HCT116 (cell line): ENCODE data around the gene GK. TPM values are rescaled to one million over a fixed set of nuclear protein-coding genes. Genes with fewer than 3 reads are reported as not detected.

Experiments
- ATAC-seq: fragments of 200-7000 bp; cut with Tn5 transposase; 2 replicates; pipeline ENCODE4 v1.9.1; 2020; ENCODE audit warnings: mild to moderate bottlenecking, moderate library complexity
- BruUV-seq: library from RNA; stranded (reverse); fragments of 400-500 nt; replicated peaks from 2 replicates; lab custom pipeline; 2021; lab: Mats Ljungman, UMichigan
- CTCF ChIA-PET: fragments of 300-600 bp; sonication (Branson Sonifier 250); formaldehyde crosslinking; loops from one replicate; lab custom pipeline; 2021; ENCODE audit warnings: antibody characterized with exemption; lab: Charles Lee
- POLR2A ChIA-PET: fragments of 300-600, 350-600 bp; sonication (Branson Sonifier 250); formaldehyde crosslinking; loops from one replicate; lab custom pipeline; 2021; ENCODE audit warnings: antibody characterized with exemption; lab: Charles Lee
- RAD21 ChIA-PET, 2 experiments: fragments of 300-600 bp; sonication (Branson Sonifier 250); formaldehyde crosslinking; loops; one replicate each; lab custom pipeline; 2023; ENCODE audit warnings: low total read pairs in 2 of 2; ENCODE audit not compliant: uncharacterized antibody in 2 of 2, unreplicated experiment in 2 of 2, low non-redundant PET in 1 of 2; lab: Charles Lee
- DNase-seq: peaks from one replicate; pipeline ENCODE4 v3.0.0-alpha.2; 2010; ENCODE audit warnings: low read depth, low spot score
- H2AFZ ChIP-seq: fragments of 200-600 bp; shearing (Covaris generic), sonication (generic); 2 replicates; pipeline ENCODE4 v1.6.1; 2017; ENCODE audit warnings: low read depth, mixed run types, mixed read lengths, antibody characterized with exemption, low read length; ENCODE audit not compliant: poor library complexity, severe bottlenecking
- H3K27ac ChIP-seq: 2 replicates; pipeline ENCODE4 v1.5.1; 2012; ENCODE audit warnings: low read depth, low read length
- H3K27me3 ChIP-seq: fragments of 200-600 bp; sonication (generic); 2 replicates; pipeline ENCODE4 v1.6.1; 2016; ENCODE audit warnings: mixed run types, low read length, mixed read lengths; ENCODE audit not compliant: insufficient read depth
- H3K36me3 ChIP-seq, 2 experiments: fragments of 200-500 bp in 1 of 2; fragments of 200-600 bp in 1 of 2; sonication (Bioruptor generic) in 1 of 2; sonication (generic) in 1 of 2; 2 replicates each; pipeline versions ENCODE4 v1.5.1 to v1.6.1; 2014 to 2016; ENCODE audit warnings: low read length in 2 of 2, inconsistent platforms in 1 of 2, mixed read lengths in 1 of 2, mixed run types in 1 of 2; ENCODE audit not compliant: insufficient read depth in 2 of 2, control insufficient read depth in 1 of 2
- H3K4me1 ChIP-seq, 2 experiments: fragments of 200-600 bp in 1 of 2; sonication (generic) in 1 of 2; 2 replicates each; pipeline versions ENCODE4 v1.5.1 to v1.6.1; 2012 to 2017; ENCODE audit warnings: low read length in 2 of 2, inconsistent platforms in 1 of 2, mild to moderate bottlenecking in 1 of 2, mixed read lengths in 1 of 2, mixed run types in 1 of 2, moderate library complexity in 1 of 2; ENCODE audit not compliant: insufficient read depth in 2 of 2, control insufficient read depth in 1 of 2
- H3K4me2 ChIP-seq: fragments of 200-600 bp; sonication (generic); 2 replicates; pipeline ENCODE4 v1.6.1; 2017; ENCODE audit warnings: mixed run types, low read length, mixed read lengths
- H3K4me3 ChIP-seq, 2 experiments: fragments of 200-600 bp in 1 of 2; sonication (generic) in 1 of 2; replicated peaks in 1 of 2; 2 replicates each; pipeline ENCODE4 v1.5.1; 2011 to 2016; ENCODE audit warnings: low read length in 2 of 2, control low read depth in 1 of 2, low read depth in 1 of 2, mild to moderate bottlenecking in 1 of 2, mixed read lengths in 1 of 2, mixed run types in 1 of 2
- H3K79me2 ChIP-seq: fragments of 200-600 bp; sonication (generic); 2 replicates; pipeline ENCODE4 v1.6.1; 2017; ENCODE audit warnings: mild to moderate bottlenecking, mixed run types, low read length, moderate library complexity, mixed read lengths; ENCODE audit not compliant: insufficient read depth
- H3K9ac ChIP-seq: fragments of 200-600 bp; sonication (generic); 2 replicates; pipeline ENCODE4 v1.6.1; 2016; ENCODE audit warnings: low read length, mixed read lengths
- H3K9me2 ChIP-seq: fragments of 200-600 bp; sonication (generic), shearing (Covaris generic); 2 replicates; pipeline ENCODE4 v1.6.1; 2017; ENCODE audit warnings: mixed run types, mild to moderate bottlenecking, moderate library complexity; ENCODE audit not compliant: insufficient read depth
- H3K9me3 ChIP-seq, 2 experiments: fragments of 200-500 bp in 1 of 2; fragments of 200-600 bp in 1 of 2; sonication (Bioruptor generic) in 1 of 2; sonication (generic) in 1 of 2; 2 replicates each; pipeline ENCODE4 v1.6.1; 2014 to 2017; ENCODE audit warnings: low read length in 2 of 2, mixed read lengths in 2 of 2, inconsistent platforms in 1 of 2, low read depth in 1 of 2, mild to moderate bottlenecking in 1 of 2, mixed run types in 1 of 2, moderate library complexity in 1 of 2; ENCODE audit not compliant: control insufficient read depth in 1 of 2, insufficient read depth in 1 of 2
- H4K20me1 ChIP-seq: fragments of 200-600 bp; sonication (generic), shearing (Covaris generic); 2 replicates; pipeline ENCODE4 v1.6.1; 2017; ENCODE audit warnings: mixed run types, mild to moderate bottlenecking, moderate library complexity; ENCODE audit not compliant: insufficient read depth
- CBX3 ChIP-seq: IDR thresholded peaks from 2 replicates; pipeline ENCODE4 v1.6.1; 2012; ENCODE audit warnings: low read depth
- CEBPB ChIP-seq: IDR thresholded peaks from 2 replicates; pipeline ENCODE4 v1.6.1; 2012; ENCODE audit warnings: low read depth
- CTCF ChIP-seq, 3 experiments: fragments of 200-600 bp in 1 of 3; sonication (generic) in 1 of 3; IDR thresholded peaks in 2 of 3; conservative IDR thresholded peaks in 1 of 3; 2 replicates each; pipeline ENCODE4 v1.5.1; 2012 to 2017; ENCODE audit warnings: low read depth in 2 of 3, low read length in 2 of 3, antibody characterized with exemption in 1 of 3, borderline replicate concordance in 1 of 3, control low read depth in 1 of 3, mild to moderate bottlenecking in 1 of 3, mixed read lengths in 1 of 3, mixed run types in 1 of 3, moderate library complexity in 1 of 3; ENCODE audit not compliant: insufficient read depth in 1 of 3
- EGR1 ChIP-seq: IDR thresholded peaks from 2 replicates; pipeline ENCODE4 v1.6.1; 2012; ENCODE audit warnings: low read depth
- ELF1 ChIP-seq: IDR thresholded peaks from 2 replicates; pipeline ENCODE4 v1.6.1; 2012; ENCODE audit warnings: low read depth, borderline replicate concordance
- EZH2 ChIP-seq: fragments of 200-600 bp; sonication (generic); IDR thresholded peaks from 2 replicates; pipeline ENCODE4 v1.6.1; 2017; ENCODE audit warnings: antibody characterized with exemption, mixed run types
- FOSL1 ChIP-seq: IDR thresholded peaks from 2 replicates; pipeline ENCODE4 v1.6.1; 2012; ENCODE audit warnings: low read depth
- MAX ChIP-seq: IDR thresholded peaks from 2 replicates; pipeline ENCODE4 v1.6.1; 2012
- POLR2A ChIP-seq: IDR thresholded peaks from 2 replicates; pipeline ENCODE4 v1.7.0; 2011; ENCODE audit warnings: borderline replicate concordance; ENCODE audit not compliant: insufficient read depth, insufficient read length; ENCODE audit errors: extremely low read depth
- RAD21 ChIP-seq: IDR thresholded peaks from 2 replicates; pipeline ENCODE4 v1.6.1; 2012; ENCODE audit warnings: low read depth, mild to moderate bottlenecking
- SP1 ChIP-seq: IDR thresholded peaks from 2 replicates; pipeline ENCODE4 v1.6.1; 2012; ENCODE audit warnings: low read depth
- TCF7L2 ChIP-seq: IDR thresholded peaks from 2 replicates; pipeline ENCODE4 v1.7.0; 2011; ENCODE audit warnings: borderline replicate concordance, inconsistent platforms; ENCODE audit not compliant: insufficient read depth, insufficient read length; ENCODE audit errors: extremely low read depth
- ZBTB33 ChIP-seq: IDR thresholded peaks from 2 replicates; pipeline ENCODE4 v1.6.1; 2011; ENCODE audit warnings: mild to moderate bottlenecking, low read length, moderate library complexity; ENCODE audit not compliant: insufficient replicate concordance; ENCODE audit errors: extremely low read depth
- ZNF274 ChIP-seq: fragments of 200-500 bp; sonication (Bioruptor generic); IDR thresholded peaks from 2 replicates; pipeline ENCODE4 v1.6.1; 2014; ENCODE audit warnings: mild to moderate bottlenecking, low read depth, low read length, inconsistent platforms
- intact Hi-C: fragments of 100-400 bp; cut with micrococcal nuclease; formaldehyde crosslinking; loops from 2 replicates; pipeline ENCODE4 v1.10.0; 2022
- total RNA-seq: library from RNA; stranded (reverse); gene quantifications from one replicate; pipeline ENCODE4 v1.2.1, GENCODE V29; 2021; ENCODE audit not compliant: unreplicated experiment

The GK gene
- total RNA-seq, 1 experiment from 2014 or later: 4.3 TPM

GRCh38 chrX:30610026-30610425, 43.2 kb upstream of the GK start:
- Histone ChIP-seq H2AFZ (no peak overlapping the region), H3K27ac (no peak overlapping the region), H3K4me1 (no peaks in the 10 kb centered on the region), H3K27me3 (no peaks in the 10 kb centered on the region), H3K36me3 (no peaks in the 10 kb centered on the region), H3K9me3 (no peaks in the 10 kb centered on the region), H4K20me1 (no peaks in the 10 kb centered on the region), H3K4me3 (no peak overlapping the region), H3K9me2 (no peaks in the 10 kb centered on the region), H3K4me2 (no peak overlapping the region), H3K9ac (no peak overlapping the region), H3K79me2 (no peaks in the 10 kb centered on the region)
- intact Hi-C loops: no loop called here
- RAD21 ChIA-PET: no interaction called here
- POLR2A ChIA-PET: no interaction called here
- BruUV-seq: no TSS peak
- CTCF ChIA-PET: no interaction called here
- DNase-seq (no peak), ATAC-seq (no peak)
- no peak for TF ChIP-seq EZH2
- no peak for TF ChIP-seq CBX3
- TF ChIP-seq EGR1: no peak
- TF ChIP-seq CTCF (IDR thresholded peaks at IDR 0.05 in 2 of 3, conservative IDR thresholded peaks at IDR 0.05 in 1 of 3; ENCODE audit: borderline replicate concordance in 1 of 3, insufficient read depth in 1 of 3, low read depth in 2 of 3, low read length in 2 of 3): no peak
- TF ChIP-seq CEBPB: no peak
- TF ChIP-seq ZNF274: no peak
- TF ChIP-seq MAX: no peak
- no peak for TF ChIP-seq SP1

GRCh38 chrX:30612250-30612655, 41.0 kb upstream of the GK start:
- BruUV-seq: no TSS peak
- Histone ChIP-seq H3K27me3 (no peaks in the 10 kb centered on the region), H3K79me2 (no peaks in the 10 kb centered on the region), H2AFZ (no peak overlapping the region), H3K4me1 (no peaks in the 10 kb centered on the region), H3K4me3 (no peak overlapping the region), H3K9ac (no peak overlapping the region), H3K4me2 (no peak overlapping the region), H3K9me2 (no peaks in the 10 kb centered on the region), H3K27ac (no peak overlapping the region), H4K20me1 (no peaks in the 10 kb centered on the region), H3K9me3 (no peaks in the 10 kb centered on the region), H3K36me3 (no peaks in the 10 kb centered on the region)
- intact Hi-C loops: no loop called here
- RAD21 ChIA-PET: no interaction called here
- CTCF ChIA-PET: no interaction called here
- DNase-seq: no peak
- POLR2A ChIA-PET: no interaction called here
- no peak for ATAC-seq
- no peak for TF ChIP-seq CTCF (IDR thresholded peaks at IDR 0.05 in 2 of 3, conservative IDR thresholded peaks at IDR 0.05 in 1 of 3; ENCODE audit: borderline replicate concordance in 1 of 3, insufficient read depth in 1 of 3, low read depth in 2 of 3, low read length in 2 of 3)
- no peak for TF ChIP-seq CBX3
- TF ChIP-seq ELF1: no peak
- TF ChIP-seq TCF7L2: no peak
- TF ChIP-seq FOSL1: no peak
- TF ChIP-seq SP1: no peak
- no peak for TF ChIP-seq RAD21
- TF ChIP-seq POLR2A: no peak
- TF ChIP-seq EZH2: no peak
- no peak for TF ChIP-seq ZBTB33
- TF ChIP-seq MAX: no peak
